ENCODE measurements around the gene HOXB13. TPM values are rescaled to one million over a fixed set of nuclear protein-coding genes. Genes with fewer than 3 reads are reported as not detected.
"Not testable (repeated sequence)": the region's sequence is repeated elsewhere in the genome, so short reads cannot be mapped to it uniquely, and the experiment has no call there.

The HOXB13 gene
- total RNA-seq, 1 donor from 2014 or later: not detected

DNA sequence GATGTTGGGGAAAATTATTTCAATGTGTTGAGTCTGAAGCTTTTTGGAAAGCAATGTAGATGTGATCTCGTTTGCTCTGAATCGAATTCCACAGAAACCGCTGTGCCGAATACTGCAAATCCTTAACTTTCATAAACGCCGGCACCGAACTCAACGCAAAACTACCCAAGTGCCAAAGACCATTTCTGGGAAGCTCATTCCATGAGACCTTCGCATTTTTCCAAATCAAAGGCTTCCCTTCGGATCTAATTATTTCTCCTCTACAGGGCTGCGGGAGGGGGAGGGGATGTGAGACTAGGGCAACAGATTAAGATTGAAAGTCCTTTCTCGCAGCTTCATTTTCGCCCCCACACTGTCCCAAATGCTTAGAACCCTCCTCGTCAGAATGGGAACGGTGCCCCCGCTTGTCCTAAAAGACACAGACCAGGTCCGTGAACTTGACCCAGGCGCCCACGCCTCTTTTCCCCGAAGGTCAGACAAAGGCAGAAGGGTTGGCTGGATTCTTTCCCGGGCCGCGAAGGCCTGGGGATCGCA, 10.3 kb downstream of the HOXB13 start:
- intact Hi-C loops (cut with micrococcal nuclease): loop anchor here (2.0 kb wide), 1 partner anchor 31 kb away; no protein-coding TSS in a partner anchor

DNA sequence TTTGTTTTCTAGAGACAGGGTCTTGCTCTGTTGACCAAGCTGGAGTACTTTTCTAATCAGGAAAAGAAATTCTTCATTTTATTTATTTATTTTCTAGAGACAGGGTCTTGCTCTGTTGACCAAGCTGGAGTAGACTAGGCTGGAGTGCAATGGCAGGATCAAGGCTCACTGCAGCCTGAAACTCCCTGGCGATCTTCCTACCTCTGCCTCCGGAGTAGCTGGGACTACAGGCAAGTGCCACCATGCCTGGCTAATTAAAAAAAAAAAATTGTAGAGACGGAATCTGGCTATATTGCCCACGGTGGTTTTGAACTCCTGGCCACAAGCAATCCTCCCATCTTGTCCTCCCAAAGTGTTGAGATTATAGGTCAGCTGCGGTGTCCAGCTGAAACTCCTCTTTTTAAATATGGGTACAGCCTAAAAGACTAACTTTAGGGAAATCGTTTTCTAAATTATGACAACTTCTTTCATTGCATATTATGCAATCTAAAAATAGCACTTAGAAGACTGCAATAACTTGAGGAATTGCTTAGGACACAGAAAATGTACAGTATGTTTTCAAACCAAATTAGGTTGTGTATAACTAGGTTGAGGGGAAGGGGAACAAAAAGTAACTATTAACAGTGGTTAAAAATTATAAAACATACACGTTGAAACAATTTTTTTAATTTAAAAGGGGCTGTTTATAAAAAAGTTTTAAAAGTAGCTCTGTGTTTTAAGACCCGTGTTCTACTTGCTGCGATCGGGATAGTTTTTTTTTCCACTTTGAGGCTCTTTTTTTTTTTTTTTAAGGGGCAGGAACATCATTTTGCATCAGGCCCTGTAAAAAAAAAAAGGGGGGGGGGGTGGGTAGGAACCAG, 11.0 kb downstream of the HOXB13 start:
- intact Hi-C loops (cut with micrococcal nuclease): loop anchor here (2.0 kb wide), 1 partner anchor 31 kb away; no protein-coding TSS in a partner anchor

DNA sequence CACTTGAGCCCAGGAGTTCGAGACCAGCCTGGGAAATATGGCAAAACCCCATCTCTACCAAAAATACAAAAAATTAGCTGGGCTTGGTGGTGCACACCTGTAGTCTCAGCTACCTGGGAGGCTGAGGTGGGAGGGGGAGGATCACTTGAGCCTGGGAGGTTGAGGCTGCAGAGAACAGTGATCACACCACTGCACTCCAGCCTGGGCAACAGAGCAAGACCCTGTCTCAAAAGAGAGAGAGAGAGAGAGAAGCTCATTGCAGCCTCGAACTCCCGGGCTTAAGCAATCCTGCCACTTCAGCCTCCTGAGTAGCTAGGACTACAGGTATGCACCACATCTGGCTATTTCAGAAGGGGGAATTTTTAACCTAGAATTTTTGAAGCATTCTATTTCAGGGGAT, 12.0 kb downstream of the HOXB13 start:
- intact Hi-C loops (cut with micrococcal nuclease): not testable (repeated sequence)

DNA sequence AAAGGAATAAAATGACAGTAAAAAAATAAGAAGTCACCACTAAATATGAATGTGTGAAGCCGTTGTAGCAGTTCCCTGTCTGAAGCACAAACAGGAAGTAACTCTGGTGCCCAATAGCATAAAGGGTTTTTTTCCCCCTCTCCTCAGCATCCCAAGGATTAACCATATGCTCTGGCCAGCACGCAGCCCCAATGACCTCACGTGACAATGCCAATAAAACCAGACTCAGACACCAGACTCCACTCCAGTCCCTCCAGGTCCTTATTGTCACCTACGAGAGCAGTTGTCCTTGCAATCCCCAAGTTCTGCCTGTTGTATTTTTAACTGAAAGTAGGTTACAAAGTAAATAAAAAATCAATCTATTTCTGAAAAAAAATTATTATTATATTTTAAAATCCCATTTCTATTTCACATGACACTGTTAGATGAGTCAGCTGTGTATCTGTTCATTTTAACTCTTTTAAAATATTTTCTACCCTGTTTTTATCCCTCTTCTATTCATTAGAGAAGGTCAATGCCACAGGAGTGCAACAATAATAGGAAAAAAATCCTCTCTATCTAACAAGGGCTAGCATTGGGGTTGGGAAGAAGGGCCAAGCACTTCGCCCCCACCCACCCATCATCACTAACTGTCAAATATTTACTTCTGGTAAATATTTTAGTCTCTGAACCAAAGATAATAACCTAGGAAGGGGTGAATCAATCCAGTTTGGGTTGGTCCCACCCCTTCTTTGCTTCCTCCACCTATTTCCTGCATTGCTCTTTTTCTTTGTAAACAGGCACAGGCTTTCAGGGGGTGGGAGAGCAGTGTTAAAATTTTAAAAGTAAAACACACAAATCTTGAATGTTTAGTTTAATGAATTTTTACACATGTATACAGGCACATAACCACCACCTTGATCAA, 12.8 kb downstream of the HOXB13 start:
- intact Hi-C loops (cut with micrococcal nuclease): no loop called here

DNA sequence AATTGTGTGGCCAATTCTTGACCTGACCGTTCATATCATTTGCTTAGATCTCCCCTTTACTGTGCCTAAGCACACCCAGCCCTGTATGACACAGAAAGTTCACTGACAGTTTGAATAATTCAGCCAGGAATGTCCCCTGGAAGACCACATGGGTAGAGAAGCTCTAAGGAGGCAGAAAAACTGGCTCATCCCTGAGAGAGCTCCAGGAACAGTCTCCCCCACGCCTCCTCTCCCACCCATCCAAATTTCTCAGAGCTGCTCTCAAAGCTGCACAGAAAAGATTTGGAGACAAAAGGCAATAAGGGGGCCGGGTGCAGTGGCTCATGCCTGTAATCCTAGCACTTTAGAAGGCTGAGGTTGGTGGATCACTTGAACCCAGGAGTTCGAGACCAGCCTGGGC, 17.4 kb downstream of the HOXB13 start:
- intact Hi-C loops (cut with micrococcal nuclease): no loop called here

DNA sequence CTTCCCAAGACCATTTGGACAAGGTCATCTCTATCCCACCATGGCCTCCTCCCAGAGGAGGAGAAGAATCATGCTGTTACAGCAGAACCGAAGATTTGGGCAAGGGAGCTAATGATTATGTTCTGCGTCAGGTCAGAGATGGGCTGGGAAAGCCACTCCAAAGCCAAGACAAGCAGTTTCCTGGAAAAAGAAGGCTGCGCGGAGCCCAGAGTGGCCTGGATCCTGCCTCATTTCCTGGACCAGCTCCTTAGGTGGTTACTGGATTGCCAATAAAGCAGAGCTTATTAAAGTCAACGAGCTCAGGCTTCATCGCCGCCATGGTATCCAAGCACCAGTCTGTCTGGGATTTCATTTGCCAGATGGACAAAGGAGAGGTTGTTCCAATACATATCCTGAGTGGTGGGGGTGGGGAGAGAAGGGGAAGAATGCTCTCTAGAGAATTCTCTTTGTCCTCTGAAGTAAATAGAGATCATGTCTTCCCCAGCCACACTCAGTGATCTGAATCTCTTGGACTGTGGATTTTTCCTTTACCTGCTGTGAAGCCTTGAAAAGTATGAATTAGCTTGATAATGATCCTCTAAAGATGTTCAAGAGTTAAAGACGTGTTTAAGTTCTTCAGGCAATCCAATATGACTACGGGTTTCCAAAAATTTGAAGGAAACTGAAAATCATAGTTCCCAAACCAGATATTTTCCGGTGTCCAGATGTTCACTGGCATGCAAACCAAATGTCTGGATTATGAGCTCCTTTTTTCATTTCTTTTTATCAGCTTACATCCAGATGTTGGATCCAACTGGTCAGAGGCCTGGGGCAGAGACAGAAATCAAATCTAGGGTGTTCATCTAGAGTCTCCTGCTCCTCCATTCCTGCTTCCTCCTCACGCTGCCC, 23.9 kb downstream of the HOXB13 start:
- intact Hi-C loops (cut with micrococcal nuclease): no loop called here

DNA sequence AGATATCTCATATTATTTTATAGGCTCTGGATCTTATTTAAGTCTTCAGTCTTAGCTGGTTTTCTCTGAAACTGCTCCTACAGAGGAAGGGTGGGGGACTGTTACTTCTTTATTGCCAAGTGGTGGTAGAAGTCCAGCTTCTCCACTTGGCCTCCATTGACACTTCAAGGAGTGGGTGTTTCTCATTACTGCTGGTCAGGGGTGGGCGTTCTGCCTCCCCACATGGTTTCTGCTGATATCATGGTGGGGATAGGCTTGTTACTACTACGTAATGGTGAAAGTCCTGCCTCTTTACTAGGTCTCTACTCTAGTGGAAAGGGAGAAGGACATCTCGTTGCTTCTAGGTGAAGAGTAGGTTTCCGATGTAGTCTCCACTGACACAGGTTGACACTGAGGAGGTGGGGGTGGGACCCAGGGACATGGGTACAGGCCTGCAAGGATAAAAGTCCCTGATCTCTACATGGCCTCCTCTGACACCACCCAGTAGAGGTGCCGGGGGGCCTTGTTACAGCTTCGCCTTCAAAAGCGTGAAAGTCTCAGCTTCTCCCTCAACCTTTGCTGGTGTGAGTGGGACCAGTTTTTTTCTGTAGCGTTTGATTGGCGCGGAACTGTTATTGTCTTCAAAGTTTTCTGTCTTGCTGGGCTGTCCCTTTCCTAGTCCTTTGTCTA, 26.6 kb downstream of the HOXB13 start:
- intact Hi-C loops (cut with micrococcal nuclease): no loop called here

DNA sequence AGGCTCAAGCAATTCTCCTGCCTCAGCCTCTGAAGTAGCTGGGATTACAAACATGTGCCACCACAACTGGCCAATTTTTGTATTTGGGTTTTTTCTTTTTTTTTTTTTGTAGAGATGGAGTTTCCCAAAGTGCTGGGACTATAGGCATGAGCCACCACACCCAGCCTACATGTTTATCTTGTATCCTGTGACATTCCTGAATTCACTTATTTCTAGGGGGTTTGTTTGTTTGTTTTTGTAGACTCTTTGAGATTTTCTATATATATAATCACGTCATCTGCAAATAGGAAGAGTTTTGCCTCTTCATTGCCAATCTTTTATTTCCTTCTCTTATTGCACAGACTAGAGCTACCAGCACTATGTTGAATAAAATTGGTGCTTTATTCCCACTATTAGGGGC, 35.4 kb downstream of the HOXB13 start:
- intact Hi-C loops (cut with micrococcal nuclease): no loop called here

DNA sequence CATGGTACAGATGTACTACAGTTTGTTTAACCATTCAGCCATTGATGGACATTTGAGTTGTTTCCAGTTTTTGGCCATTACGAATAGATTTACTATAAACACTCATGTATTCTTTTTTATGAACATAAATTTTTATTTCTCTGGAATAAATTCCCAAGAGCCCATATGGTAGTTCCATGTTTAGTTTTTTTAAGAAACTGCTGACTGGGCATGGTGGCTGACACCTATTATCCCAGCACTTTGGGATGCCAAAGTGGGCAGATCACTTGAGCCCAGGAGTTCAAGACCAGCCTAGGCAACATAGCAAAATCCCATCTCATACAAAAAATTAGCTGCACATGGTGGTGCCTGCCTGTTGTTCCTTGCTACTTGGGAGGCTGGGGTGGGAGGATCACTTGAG, 36.5 kb downstream of the HOXB13 start:
- intact Hi-C loops (cut with micrococcal nuclease): no loop called here

DNA sequence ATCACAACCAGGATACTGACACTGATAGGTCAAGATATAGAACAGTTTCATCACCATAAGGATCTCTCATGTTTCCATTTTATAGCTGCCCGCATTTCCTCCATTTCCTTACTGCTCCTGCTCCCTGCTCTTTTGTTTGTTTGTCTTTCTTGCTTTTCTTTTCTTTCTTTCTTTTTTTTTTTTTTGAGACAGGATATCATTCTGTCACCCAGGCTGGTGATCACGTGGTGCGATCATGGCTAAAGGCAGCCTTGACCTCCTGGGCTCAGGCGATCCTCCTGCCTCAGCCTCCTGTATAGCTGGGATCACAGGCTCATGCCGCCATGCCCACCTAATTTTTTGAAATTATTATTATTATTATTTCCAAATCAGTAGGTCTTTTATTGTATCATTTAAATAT, 37.9 kb downstream of the HOXB13 start:
- intact Hi-C loops (cut with micrococcal nuclease): no loop called here

DNA sequence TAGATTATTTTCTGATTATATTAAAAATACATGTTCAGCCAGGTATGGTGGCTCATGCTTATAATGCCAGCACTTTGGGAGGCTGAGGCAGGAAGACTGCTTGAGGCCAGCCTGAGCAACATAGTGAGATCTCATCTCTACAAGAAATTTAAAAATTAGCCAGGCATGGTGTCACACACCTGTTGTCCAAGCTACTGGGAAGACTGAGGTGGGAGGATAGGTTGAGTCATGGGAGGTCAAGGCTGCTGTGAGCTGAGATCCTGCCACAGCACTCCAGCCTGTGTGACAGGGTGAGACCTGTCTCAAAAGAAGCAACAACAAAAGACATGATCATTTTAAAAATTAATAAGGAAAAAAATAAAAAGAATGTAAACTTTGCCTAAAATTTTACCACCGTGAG, 46.9 kb downstream of the HOXB13 start:
- intact Hi-C loops (cut with micrococcal nuclease): no loop called here

DNA sequence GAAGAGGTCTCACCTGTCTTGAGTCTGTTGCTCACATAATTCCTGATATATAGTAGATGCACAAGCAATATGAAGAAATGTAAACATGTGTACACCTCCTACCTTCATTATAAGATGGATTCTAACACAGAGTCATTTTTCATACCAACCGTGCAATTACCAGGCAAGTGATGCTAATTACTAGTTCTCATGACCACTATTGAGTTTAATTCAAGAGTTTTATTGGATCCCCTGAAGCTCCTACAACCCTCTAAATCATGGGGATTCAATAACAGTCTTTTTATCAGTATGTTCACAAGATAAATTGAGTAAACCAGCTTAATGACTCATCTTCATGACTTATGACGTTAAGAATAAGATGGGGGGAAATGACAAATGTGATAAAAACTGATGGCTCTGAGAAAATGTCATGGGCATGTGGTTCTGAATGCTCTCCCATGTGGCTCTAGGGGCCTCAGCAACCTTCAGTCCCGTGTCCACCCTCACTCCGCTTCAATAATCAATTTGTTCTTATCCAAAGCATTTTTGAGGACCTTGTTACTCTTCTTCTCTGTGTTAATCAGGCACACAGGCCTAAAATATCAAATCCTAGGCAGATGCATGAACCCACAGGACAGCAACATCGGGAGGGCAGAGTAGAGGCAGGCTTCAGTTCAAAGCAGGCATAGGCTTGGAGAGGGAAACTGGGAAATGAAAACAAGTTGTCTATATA, 49.0 kb downstream of the HOXB13 start:
- intact Hi-C loops (cut with micrococcal nuclease): loop anchor here (2.0 to 5.0 kb wide), 3 partner anchors 123 to 353 kb away; no protein-coding TSS in a partner anchor

DNA sequence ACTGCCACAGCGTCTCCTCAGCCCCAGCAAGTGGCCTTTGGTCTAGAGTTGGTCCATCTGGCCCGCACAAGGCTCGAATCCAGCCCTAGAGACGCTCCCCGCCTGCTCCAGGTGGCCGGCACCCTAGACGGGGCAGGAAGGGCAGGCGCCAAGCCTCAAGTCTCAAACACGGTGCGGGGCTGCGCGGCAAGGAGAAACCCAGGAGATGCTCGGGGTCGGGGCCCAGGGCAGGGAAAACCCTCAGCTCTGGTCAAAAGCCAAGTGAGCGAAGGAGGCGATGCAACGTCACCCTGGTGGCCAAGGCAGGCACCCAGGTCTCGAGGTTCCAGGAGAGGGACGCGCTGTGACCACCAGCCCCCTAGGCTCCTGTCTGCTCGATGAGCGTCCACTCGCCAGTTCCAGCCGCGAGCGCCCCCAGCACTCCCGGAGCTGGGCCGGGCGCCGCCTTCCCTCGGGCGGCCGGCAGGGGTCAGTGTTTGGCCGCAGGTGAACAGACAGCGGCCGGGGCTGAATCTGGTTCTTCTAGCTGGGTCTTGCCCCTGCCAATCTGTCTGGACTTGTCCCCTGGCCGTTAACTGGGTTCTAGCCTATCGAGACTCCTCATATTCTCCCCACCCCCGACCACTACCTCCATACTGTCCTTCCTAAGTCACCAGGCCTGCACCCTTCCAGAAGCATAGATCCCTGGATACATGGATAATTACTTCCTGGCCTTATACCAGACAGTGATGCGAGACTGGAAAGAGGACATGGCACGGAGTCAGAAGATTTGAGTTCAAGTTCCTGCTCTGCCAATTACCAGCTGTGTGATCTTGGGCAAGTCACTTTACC, 50.2 kb downstream of the HOXB13 start:
- intact Hi-C loops (cut with micrococcal nuclease): loop anchor here (2.0 to 5.0 kb wide), 3 partner anchors 124 to 354 kb away; no protein-coding TSS in a partner anchor

DNA sequence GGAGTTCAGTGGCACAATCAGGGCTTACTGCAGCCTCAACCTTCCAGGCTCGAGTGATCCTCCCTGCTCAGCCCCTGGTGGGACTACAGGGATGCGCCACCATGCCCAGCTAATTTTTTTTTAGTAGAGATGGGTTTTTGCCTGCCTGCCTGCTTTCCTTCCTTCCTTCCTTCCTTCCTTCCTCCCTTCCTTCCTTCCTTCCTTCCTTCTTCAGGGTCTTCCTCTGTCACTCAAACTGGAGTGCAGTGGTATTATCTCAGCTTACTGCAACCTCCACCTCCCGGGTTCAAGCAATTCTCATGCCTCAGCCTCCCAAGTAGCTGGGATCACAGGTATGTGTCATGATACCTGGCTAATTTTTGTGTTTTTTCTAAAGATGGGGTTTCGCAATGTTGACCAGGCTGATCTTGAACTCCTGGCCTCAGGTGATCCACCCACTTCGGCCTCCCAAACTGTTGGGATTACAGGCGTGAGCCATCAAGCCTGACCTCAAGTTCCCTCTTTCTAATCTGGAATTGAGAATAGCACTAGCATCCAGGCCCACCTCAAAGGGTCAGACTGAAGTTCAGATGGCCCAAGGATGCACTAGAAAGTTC, 51.5 kb downstream of the HOXB13 start:
- intact Hi-C loops (cut with micrococcal nuclease): loop anchor here (5.0 kb wide), 2 partner anchors 125 to 355 kb away; no protein-coding TSS in a partner anchor
